ENCODE results near the gene PROM1. TPM values are rescaled to one million over a fixed set of nuclear protein-coding genes. Genes with fewer than 3 reads are reported as not detected.

Gene PROM1
- total and polyA plus RNA-seq, 8 donors, result 3.5 to 124 (median 12.3) TPM

- no peaks in the 10 kb centered on the region for H3K27me3 ChIP-seq
- intact Hi-C loops (cut with DNase I; ENCODE audit: low total_unique reads), result no loop called here
- peaks cover 0 to 23% (median 5%) of the 10 kb centered on the region in 4 donors for H3K4me1 ChIP-seq
- no peaks in the 10 kb centered on the region for H3K36me3 ChIP-seq
- peak overlapping the region in 1 of 5 donors; percentile 14 for H3K27ac ChIP-seq
- no peaks in the 10 kb centered on the region for H3K9me3 ChIP-seq
- H3K4me3 ChIP-seq, result no peak overlapping the region
- 90 to 95% (median 92%) methylated on average over 1 of the region's 1 CpG for WGBS, 5 donors
- DNase-seq, result no peak
- no peak for TF ChIP-seq POLR2AphosphoS5 (IDR thresholded peaks at IDR 0.05)
- TF ChIP-seq, protein P1, sequence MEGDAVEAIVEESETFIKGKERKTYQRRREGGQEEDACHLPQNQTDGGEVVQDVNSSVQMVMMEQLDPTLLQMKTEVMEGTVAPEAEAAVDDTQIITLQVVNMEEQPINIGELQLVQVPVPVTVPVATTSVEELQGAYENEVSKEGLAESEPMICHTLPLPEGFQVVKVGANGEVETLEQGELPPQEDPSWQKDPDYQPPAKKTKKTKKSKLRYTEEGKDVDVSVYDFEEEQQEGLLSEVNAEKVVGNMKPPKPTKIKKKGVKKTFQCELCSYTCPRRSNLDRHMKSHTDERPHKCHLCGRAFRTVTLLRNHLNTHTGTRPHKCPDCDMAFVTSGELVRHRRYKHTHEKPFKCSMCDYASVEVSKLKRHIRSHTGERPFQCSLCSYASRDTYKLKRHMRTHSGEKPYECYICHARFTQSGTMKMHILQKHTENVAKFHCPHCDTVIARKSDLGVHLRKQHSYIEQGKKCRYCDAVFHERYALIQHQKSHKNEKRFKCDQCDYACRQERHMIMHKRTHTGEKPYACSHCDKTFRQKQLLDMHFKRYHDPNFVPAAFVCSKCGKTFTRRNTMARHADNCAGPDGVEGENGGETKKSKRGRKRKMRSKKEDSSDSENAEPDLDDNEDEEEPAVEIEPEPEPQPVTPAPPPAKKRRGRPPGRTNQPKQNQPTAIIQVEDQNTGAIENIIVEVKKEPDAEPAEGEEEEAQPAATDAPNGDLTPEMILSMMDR (IDR thresholded peaks at IDR 0.05), result no peak
These were observed 38.1 kb downstream of the PROM1 start for GRCh38 chr4:16045687-16046086.

GRCh38 chr4:16043642-16044498 lies 40.0 kb downstream of the PROM1 start:
- WGBS, 5 donors, result 54 to 71% (median 68%) methylated on average over 11 of the region's 11 CpGs

DNA sequence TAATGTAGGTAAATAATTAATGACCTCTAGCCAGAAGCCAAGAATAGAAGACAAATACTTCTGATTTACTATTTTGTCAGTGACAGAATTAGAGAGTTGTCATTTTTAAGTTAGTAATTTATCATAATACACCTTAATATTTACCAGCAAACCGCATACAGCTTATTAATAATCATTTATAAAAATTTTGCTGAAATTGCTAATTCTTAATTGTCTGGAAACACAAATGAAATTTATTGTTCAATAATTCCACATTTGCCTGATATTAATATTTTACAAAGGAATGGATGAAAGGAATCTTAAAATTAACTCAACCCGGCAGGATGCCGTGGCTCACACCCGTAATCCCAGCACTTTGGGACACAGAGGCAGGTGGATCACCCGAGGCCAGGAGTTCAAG lies 44.7 kb downstream of the PROM1 start:
- Histone ChIP-seq H3K36me3 (no peaks in the 10 kb centered on the region), H3K4me3 (no peak overlapping the region), H3K9me3 (no peaks in the 10 kb centered on the region), H3K4me1 (peaks cover 0 to 16% (median 12%) of the 10 kb centered on the region in 4 donors), H3K27ac (no peak overlapping the region), H3K27me3 (no peaks in the 10 kb centered on the region)
- TF ChIP-seq EP300 (IDR thresholded peaks at IDR 0.05) (no peak), POLR2AphosphoS5 (IDR thresholded peaks at IDR 0.05) (no peak), POLR2A (IDR thresholded peaks at IDR 0.05) (no peak)
- TF ChIP-seq, protein P1 (IDR thresholded peaks at IDR 0.05), result no peak
- WGBS, 5 donors, result 83 to 98% (median 94%) methylated on average over 5 of the region's 5 CpGs
- DNase-seq, result no peak
- intact Hi-C loops (cut with DNase I; ENCODE audit: low total_unique reads), result no loop called here

More at GRCh38 chr4:16043642-16044498, 40.0 kb downstream of the PROM1 start:
- intact Hi-C loops (cut with DNase I; ENCODE audit: low total_unique reads), result no loop called here
- Histone ChIP-seq H3K9me3 (no peaks in the 10 kb centered on the region), H3K27me3 (no peaks in the 10 kb centered on the region), H3K4me3 (no peak overlapping the region), H3K27ac (peak overlapping the region in 3 of 5 donors; percentile 15 to 63 (median 30)), H3K36me3 (no peaks in the 10 kb centered on the region), H3K4me1 (peaks cover 0 to 22% (median 5%) of the 10 kb centered on the region in 4 donors)
- TF ChIP-seq EP300 (IDR thresholded peaks at IDR 0.05), result no peak
- TF ChIP-seq, protein P1 (IDR thresholded peaks at IDR 0.05), result no peak
- TF ChIP-seq POLR2AphosphoS5 (IDR thresholded peaks at IDR 0.05), result no peak
- TF ChIP-seq POLR2A (IDR thresholded peaks at IDR 0.05), result no peak
- DNase-seq, result peak in 1 of 2 donors; percentile 47

GRCh38 chr4:16037901-16038300 lies 45.9 kb downstream of the PROM1 start:
- 77 to 85% (median 81%) methylated on average over 4 of the region's 4 CpGs for WGBS, 5 donors
- peaks cover 0 to 20% (median 12%) of the 10 kb centered on the region in 4 donors for H3K4me1 ChIP-seq
- no peaks in the 10 kb centered on the region for H3K9me3 ChIP-seq
- DNase-seq, result no peak
- H3K27me3 ChIP-seq, result no peaks in the 10 kb centered on the region
- TF ChIP-seq POLR2AphosphoS5 (IDR thresholded peaks at IDR 0.05), result no peak
- intact Hi-C loops (cut with DNase I; ENCODE audit: low total_unique reads), result no loop called here
- H3K36me3 ChIP-seq, result no peaks in the 10 kb centered on the region
- H3K4me3 ChIP-seq, result no peak overlapping the region
- no peak overlapping the region for H3K27ac ChIP-seq

DNA sequence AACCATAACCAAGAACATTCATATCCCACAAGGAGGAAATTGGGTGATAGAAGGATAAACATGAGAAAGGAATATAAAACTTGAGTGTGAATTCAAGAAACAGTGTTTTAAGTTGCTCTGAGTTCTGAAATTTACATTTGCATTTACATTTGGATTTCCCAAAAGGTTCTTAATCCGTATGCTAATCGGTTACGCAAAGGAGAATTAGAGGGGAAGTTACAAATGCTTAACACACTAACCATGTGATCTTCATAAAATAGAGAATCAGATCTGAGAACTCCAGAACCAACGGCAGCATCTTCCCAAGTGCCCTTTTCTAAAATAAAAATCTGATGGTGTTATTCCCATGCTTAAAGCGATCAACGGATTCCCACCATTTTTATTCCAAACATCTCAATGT lies 48.0 kb downstream of the PROM1 start:
- no peak for DNase-seq
- H3K9me3 ChIP-seq, result no peaks in the 10 kb centered on the region
- H3K27ac ChIP-seq, result no peak overlapping the region
- H3K4me3 ChIP-seq, result no peak overlapping the region
- 91 to 94% (median 92%) methylated on average over 6 of the region's 6 CpGs for WGBS, 5 donors
- H3K36me3 ChIP-seq, result no peaks in the 10 kb centered on the region
- intact Hi-C loops (cut with DNase I; ENCODE audit: low total_unique reads), result no loop called here
- no peaks in the 10 kb centered on the region for H3K27me3 ChIP-seq
- no peak for TF ChIP-seq POLR2AphosphoS5 (IDR thresholded peaks at IDR 0.05)
- H3K4me1 ChIP-seq, result peaks cover 0 to 32% (median 12%) of the 10 kb centered on the region in 4 donors
